IPS-NIHi11 (cell line): ENCODE data around the gene OR2G6.
"Not testable (repeated sequence)": the region's sequence is repeated elsewhere in the genome, so short reads cannot be mapped to it uniquely, and the experiment has no call there.

Experiments
- DNase-seq: peaks from one replicate; pipeline ENCODE4 v3.0.0; 2012; ENCODE audit warnings: mixed read lengths, low spot score

Gene OR2G6

DNA sequence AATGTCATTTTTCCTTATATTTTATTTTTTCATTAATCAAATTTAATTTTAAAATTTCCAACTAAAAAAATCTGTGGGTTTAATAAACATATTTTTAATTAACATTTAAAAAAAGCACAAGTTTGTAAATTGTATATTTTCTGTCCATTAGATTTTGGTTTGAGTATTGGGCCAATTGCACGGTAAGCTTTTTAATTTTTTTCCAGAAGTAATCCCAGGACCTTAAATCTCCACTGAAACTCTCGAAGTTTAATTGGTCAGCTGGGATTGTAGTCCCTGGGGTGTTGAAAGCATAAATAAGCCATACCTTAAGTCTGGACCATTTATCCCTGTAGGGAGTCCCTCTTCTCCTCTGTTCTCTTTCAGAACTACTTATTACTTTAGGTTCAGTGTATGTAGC is at the start of gene OR2G6:
TSS of gene OR2G6 (plus strand) at position 301 of the 400 bp plus-strand sequence. CDS start 13,574 bp downstream, outside the sequence.
- DNase-seq, result not testable (repeated sequence)

DNA sequence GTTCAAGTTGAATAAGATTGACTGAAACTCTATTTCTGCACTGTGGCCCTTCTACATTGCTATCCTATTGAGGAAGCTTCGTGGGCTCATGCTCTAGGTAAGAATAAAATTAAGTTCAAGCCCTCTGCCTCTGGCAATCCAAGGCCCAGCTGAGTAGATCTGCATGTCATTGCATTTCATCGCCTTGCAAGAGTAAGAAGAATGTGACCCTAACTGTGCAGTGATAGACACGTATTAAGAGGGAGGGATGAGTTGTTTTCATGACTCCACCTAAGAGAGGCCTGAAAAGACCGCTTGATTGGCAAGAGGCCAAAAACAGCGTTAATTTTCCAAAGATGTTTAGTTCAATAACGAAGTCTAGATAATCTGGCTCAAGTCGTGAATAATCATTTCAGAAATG is 48.8 kb upstream of the OR2G6 start:
- DNase-seq, result not testable (repeated sequence)

DNA sequence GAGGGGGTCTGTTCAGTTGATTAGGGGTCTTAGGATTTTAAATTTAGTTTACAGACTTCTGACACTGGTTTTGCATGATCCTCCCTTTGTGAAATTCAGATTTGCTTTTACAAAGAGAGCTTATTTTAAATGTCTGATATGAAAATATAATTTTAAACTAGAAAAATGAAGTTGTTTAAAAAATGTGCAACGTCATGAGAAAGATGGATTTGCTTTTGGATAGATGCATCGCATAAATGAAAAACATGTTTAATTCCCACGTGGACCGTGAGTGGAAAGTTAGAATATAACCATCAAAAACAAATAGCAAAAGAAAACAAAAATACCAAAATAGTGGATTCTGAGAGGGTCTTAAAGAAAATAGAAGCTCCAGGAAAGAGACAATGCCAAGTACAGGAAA is 36.7 kb upstream of the OR2G6 start:
- no peak for DNase-seq

DNA sequence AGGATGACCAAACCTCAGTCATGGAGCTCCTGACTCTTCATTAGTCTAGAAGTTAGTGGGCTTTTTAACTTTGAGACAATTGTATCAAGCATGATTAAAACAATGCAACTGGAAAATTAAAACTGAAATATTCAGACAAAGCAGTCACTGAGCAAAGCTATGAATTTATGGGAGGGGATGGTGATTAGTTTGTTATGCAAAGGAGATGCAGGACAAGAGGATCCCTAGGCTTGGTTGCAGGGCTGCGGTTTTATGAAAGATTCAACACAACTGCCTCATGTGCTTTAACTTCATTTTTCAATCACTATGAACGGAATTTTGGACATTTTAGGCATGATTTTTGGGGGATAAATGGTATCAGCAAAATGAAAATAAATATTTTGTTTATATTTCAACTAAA is 35.8 kb upstream of the OR2G6 start:
- DNase-seq, result not testable (repeated sequence)

DNA sequence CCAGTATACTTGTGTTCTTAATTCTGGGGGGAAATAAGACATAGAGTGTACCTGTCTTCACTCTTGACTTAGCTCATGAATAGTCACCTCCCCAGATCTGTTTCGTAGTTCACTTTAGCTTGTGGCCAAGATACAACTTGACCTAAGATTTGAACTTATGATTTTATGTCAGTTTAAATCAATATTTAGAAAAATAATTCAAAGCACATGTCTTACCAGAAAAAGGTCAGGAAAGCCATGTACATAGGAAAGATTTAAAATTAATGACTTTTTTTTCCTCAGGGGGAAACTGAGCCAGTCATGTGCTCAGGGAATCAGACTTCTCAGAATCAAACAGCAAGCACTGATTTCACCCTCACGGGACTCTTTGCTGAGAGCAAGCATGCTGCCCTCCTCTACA is 34.8 kb upstream of the OR2G6 start, which contains the start of gene OR2T3:
TSS of gene OR2T3 (plus strand) at position 301 of the 400 bp plus-strand sequence. CDS start at position 301, 0 bp downstream.
- not testable (repeated sequence) for DNase-seq

DNA sequence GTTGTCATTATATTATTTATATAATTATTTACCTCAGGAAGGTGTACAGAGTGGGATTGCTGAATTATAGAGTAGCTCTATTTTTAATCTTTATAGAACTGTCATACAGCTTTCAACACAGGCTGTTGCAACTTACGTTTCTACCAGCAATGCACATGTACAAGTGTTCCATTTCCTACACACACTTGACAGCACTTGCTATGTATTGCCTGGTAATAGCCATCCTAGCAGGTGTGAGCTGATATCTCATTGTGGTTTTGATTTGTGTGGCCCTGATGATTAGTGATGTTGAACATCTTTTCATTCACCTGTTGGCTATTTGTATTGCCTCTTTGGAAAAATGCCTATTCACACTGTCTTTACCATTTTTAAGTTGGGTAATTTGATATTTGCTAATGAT is 32.2 kb upstream of the OR2G6 start:
- DNase-seq, result not testable (repeated sequence)

DNA sequence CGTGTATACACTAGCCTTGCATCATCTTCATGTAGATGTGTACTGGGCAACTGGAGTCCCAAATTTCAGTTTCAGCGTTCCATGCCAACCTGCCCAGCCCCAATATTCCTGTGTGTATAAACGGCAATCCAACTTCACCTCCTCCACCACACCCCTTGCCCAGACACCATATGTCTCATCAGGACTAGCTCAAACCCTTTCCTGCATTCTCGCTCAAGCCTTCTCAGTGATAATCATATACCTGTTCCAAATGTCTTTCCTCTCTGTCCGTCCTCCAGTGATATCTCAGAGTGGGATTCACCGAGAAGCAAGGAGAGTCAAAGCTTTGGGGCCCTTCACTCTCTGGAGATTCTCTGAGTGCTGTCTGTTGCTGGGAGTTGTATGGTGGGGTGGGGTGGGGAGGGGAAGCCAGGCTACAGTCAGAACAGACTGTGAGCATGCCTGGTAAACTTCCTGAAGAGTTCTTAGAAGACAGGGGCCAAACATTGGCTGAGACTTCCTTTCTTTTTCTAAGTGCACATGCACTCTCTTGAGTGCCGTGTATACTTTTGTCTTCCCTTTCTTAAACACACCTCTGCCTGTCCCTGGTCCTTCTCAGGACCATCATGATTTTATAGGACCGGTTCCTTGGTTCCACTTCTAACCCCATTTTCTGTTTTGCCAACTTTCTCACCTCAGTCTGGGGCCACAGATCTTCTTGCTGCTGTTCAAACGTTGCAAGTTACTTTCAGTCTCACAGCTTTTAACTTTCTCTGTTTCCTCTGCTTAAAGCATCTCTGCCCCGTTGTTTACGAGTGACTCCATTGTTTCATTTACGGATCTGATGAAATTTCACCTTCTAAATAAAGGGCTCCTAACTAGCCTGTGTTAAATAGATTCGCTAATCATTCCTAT is 25.9 kb upstream of the OR2G6 start:
- not testable (repeated sequence) for DNase-seq

DNA sequence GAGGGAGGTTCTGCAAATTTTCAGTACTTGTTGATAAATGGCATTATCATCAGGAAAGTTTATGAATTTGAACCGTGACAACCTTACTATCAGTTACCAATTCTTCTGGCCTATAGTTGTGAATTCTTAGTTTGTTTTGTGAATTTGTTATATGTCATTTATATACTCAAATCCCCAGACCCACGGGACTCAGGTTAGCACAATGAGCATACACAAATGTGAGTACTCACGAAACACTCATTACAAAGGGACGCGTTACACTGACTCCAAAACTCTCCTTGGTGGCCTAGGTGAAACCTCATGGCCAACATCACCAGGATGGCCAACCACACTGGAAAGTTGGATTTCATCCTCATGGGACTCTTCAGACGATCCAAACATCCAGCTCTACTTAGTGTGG is 19.6 kb upstream of the OR2G6 start, which contains the start of gene OR2T5:
TSS of gene OR2T5 (plus strand) at position 301 of the 400 bp plus-strand sequence. CDS start at position 301, 0 bp downstream.
- not testable (repeated sequence) for DNase-seq

DNA sequence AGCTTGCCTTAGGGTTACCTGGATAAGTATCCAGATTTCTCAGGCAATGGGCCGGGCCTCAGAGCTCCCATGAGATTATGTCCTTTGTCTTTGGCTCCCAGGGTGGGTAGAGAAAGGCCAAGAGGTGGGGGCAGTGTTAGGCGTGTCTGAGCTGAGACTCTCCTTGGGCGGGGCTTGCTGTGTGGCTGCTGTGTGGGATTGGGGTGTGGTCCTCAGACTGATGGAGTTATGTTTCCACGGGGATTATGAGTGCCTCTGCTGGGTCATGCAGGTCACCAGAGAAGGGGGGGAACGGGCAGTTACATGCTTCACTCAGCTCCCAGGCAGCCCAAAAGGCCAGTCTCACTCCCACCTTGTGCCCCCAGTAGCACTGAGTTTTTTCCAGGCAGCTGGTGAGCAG is 11.2 kb upstream of the OR2G6 start:
- DNase-seq, result not testable (repeated sequence)

DNA sequence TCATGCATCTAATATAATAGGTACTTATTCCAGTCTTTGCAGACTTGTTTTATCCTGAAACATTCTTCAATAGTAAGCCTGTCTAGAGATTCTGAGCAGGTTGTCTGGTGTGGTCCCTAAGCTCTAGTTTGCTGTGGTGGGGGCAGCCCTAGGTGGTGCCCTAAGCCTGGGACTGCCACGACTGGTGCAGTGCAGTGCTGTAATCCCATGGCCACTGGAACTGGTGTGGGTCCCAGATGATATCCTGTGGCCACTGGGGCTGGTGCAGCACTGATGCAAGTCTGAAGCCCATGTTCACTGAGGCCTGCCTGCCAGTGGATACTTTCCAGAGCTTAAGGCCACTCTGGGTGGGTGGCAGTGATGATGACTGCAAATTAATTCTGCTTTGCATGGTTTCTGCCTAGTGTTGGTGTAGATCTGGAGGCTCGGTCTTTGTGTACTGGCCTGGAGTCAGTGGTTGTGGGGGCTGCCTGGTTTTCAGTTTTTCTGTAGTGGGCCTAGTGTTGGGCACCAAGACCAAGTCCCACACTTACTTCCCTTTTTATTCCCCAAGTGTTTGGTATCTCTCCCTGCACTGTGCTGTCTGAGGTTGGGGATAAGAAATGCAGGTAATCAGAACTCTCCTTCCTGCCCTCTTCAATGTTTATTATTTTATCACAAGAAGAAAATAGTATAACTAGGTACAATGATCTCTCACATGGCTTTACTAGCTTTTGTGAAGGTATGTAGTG is 7.4 kb upstream of the OR2G6 start:
- DNase-seq, result peak; percentile 0

DNA sequence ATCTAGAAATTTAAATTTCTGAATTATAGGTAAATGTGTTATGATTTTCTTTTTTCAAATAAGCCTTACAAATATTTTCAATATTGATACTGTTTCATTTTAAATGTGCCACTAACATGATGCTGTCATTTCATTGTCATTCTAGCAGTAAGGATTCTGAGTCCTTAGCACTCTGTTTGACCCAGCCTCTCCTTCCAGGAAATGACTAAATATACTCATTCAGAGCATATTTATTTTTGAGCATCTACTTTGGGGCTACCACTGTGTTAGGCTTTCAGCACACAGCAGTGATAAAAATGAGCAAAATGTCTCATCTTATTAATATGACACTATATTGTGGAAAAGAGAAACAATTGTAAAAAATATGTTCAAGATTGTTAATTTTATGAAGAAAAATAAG is 2.3 kb downstream of the OR2G6 start:
- not testable (repeated sequence) for DNase-seq

DNA sequence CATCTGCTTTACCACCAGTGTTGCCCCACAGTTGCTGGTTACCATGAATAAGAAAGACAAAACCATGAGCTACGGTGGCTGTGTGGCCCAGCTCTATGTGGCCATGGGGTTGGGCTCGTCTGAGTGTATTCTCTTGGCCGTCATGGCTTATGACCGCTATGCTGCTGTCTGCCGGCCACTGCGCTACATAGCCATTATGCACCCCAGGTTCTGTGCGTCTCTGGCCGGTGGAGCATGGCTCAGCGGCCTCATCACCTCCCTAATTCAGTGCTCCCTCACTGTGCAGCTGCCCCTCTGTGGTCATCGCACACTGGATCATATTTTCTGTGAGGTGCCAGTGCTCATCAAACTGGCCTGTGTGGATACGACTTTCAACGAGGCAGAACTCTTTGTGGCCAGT is 14.0 kb downstream of the OR2G6 start:
- no peak for DNase-seq

DNA sequence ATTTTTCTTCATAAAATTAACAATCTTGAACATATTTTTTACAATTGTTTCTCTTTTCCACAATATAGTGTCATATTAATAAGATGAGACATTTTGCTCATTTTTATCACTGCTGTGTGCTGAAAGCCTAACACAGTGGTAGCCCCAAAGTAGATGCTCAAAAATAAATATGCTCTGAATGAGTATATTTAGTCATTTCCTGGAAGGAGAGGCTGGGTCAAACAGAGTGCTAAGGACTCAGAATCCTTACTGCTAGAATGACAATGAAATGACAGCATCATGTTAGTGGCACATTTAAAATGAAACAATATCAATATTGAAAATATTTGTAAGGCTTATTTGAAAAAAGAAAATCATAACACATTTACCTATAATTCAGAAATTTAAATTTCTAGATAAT is 29.6 kb downstream of the OR2G6 start:
- DNase-seq, result not testable (repeated sequence)

DNA sequence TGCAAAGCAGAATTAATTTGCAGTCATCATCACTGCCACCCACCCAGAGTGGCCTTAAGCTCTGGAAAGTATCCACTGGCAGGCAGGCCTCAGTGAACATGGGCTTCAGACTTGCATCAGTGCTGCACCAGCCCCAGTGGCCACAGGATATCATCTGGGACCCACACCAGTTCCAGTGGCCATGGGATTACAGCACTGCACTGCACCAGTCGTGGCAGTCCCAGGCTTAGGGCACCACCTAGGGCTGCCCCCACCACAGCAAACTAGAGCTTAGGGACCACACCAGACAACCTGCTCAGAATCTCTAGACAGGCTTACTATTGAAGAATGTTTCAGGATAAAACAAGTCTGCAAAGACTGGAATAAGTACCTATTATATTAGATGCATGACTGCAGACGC is 39.5 kb downstream of the OR2G6 start:
- DNase-seq, result not testable (repeated sequence)

DNA sequence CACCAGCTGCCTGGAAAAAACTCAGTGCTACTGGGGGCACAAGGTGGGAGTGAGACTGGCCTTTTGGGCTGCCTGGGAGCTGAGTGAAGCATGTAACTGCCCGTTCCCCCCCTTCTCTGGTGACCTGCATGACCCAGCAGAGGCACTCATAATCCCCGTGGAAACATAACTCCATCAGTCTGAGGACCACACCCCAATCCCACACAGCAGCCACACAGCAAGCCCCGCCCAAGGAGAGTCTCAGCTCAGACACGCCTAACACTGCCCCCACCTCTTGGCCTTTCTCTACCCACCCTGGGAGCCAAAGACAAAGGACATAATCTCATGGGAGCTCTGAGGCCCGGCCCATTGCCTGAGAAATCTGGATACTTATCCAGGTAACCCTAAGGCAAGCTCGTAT is 43.2 kb downstream of the OR2G6 start:
- not testable (repeated sequence) for DNase-seq

DNA sequence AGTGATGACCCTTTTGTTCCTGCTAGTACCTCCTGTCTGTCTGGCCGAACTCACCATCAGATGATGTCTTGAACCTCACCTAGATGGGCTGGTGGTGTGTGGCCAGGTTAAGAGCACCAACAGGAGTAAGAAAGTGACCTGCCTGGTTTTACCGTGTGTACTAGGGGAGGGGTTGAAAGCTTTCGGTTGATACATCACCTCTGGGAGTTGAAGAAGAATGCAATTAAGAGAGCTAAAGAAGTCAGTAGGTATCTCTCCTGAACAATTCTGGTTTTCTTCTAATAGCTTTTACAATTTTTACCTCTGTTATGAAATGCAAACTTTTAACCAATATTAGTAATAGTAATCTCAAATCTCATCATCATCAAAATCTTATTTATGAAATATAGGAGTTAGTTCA is 54.8 kb downstream of the OR2G6 start, which contains the start of gene OR2T29:
TSS of gene OR2T29 (minus strand) at position 101 of the 400 bp plus-strand sequence. CDS start 3,281 bp downstream, outside the sequence.
- DNase-seq, result not testable (repeated sequence)

DNA sequence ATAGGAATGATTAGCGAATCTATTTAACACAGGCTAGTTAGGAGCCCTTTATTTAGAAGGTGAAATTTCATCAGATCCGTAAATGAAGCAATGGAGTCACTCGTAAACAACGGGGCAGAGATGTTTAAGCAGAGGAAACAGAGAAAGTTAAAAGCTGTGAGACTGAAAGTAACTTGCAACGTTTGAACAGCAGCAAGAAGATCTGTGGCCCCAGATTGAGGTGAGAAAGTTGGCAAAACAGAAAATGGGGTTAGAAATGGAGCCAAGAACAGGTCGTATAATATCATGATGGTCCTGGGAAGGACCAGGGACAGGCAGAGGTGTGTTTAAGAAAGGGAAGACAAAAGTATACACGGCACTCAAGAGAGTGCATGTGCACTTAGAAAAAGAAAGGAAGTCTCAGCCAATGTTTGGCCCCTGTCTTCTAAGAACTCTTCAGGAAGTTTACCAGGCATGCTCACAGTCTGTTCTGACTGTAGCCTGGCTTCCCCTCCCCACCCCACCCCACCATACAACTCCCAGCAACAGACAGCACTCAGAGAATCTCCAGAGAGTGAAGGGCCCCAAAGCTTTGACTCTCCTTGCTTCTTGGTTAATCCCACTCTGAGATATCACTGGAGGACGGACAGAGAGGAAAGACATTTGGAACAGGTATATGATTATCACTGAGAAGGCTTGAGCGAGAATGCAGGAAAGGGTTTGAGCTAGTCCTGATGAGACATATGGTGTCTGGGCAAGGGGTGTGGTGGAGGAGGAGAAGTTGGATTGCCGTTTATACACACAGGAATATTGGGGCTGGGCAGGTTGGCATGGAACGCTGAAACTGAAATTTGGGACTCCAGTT is 57.9 kb downstream of the OR2G6 start:
- DNase-seq, result not testable (repeated sequence)

DNA sequence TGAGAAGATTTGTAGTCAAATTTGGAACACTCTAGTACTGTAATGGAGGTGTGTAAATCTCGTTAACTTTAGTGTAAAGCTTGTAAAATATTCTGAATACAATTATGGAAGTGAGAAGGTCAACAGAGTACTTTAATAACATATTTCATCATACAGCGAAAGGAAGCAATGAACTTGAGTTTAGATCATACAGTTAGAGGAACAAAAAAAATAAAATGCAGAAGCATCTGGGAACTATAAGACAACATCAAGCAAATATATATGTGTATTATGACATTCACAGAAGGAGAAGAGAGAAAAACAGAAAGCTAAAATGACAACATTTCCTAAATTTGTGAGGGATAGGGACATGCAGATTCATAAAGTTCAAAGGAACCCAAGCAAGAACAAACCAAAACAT is 61.2 kb downstream of the OR2G6 start:
- not testable (repeated sequence) for DNase-seq

DNA sequence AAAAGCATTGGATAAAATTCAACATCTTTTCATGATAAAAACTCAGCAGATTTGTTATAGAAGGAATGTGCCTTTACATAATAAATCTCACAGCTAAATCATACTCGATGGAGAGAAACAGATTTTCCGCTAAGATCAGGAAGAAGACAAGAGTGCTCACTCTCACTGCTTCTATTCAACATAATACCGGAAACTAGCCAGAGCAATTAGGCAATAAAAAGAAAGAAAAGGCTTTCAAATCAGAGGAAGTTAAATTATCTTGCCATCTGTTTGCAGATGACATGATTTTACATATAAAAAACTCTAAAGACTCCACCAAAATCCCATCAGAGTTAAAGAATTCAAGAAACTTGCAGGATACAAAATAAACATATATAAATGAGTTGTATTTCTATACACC is 62.9 kb downstream of the OR2G6 start:
- not testable (repeated sequence) for DNase-seq

DNA sequence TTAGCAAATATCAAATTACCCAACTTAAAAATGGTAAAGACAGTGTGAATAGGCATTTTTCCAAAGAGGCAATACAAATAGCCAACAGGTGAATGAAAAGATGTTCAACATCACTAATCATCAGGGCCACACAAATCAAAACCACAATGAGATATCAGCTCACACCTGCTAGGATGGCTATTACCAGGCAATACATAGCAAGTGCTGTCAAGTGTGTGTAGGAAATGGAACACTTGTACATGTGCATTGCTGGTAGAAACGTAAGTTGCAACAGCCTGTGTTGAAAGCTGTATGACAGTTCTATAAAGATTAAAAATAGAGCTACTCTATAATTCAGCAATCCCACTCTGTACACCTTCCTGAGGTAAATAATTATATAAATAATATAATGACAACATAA is 64.2 kb downstream of the OR2G6 start:
- DNase-seq, result not testable (repeated sequence)

DNA sequence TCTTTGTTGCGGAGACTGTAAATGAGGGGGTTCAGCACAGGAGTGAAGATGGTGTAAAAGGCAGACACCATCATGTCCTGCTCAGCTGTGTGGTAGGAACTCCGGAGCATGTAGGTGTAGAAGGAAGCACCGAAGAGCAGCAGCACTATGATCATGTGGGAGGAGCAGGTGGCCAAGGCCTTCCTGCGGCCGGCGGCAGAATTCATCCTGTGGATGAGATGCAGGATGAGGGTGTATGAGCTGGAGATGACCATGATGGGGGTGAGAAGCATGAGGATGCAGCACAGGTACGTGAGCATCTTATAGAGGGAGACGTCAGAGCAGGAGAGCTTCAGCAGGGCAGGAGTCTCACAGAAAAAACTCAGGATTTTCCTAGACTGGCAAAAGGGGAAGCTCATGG is 66.0 kb downstream of the OR2G6 start:
- not testable (repeated sequence) for DNase-seq

DNA sequence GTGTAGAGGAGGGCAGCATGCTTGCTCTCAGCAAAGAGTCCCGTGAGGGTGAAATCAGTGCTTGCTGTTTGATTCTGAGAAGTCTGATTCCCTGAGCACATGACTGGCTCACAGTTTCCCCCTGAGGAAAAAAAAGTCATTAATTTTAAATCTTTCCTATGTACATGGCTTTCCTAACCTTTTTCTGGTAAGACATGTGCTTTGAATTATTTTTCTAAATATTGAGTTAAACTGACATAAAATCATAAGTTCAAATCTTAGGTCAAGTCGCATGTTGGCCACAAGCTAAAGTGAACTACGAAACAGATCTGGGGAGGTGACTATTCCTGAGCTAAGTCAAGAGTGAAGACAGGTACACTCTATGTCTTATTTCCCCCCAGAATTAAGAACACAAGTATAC is 66.8 kb downstream of the OR2G6 start, which contains the start of gene OR2T34:
TSS of gene OR2T34 (minus strand) at position 101 of the 400 bp plus-strand sequence. CDS start at position 101, 0 bp downstream.
- not testable (repeated sequence) for DNase-seq
